Lower leg skin (tissue), 3 donors: Measurements from ENCODE around the gene CTNNA2.

Source experiments
- POLR2A ChIP-seq, 2 donors: fragments of 450-650 bp; IDR thresholded peaks; one replicate each; pipeline ENCODE4 v1.6.1; 2016 to 2017; ENCODE audit warnings: antibody characterized with exemption in 2 of 2, mild to moderate bottlenecking in 1 of 2, moderate library complexity in 1 of 2
- TF ChIP-seq, protein P1 (sequence below), 3 donors: fragments of 450-650 bp; IDR thresholded peaks; one replicate each; pipeline ENCODE4 v1.5.1; 2016; ENCODE audit warnings: antibody characterized with exemption in 3 of 3, mild to moderate bottlenecking in 3 of 3, moderate library complexity in 2 of 3

DNA sequence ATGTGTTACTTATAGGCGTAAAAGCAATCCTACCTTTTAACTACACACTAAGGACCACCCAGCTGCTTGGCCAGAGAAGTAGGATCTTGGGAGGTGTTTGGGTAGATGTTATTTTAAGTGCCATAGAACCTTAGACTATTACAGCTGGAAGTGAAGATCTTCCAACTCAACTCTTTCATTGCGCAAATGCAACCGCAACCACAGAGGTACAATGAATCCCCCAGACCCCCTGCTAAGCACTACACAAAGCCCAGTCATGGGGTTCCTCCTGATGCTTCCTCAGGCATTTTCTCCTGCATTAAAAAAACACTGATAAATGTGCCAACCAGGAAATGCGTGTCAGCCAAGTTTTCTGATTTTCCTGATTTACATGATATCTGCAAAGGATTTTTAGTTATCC lies 545.7 kb downstream of the CTNNA2 start:
- TF ChIP-seq, protein P1, sequence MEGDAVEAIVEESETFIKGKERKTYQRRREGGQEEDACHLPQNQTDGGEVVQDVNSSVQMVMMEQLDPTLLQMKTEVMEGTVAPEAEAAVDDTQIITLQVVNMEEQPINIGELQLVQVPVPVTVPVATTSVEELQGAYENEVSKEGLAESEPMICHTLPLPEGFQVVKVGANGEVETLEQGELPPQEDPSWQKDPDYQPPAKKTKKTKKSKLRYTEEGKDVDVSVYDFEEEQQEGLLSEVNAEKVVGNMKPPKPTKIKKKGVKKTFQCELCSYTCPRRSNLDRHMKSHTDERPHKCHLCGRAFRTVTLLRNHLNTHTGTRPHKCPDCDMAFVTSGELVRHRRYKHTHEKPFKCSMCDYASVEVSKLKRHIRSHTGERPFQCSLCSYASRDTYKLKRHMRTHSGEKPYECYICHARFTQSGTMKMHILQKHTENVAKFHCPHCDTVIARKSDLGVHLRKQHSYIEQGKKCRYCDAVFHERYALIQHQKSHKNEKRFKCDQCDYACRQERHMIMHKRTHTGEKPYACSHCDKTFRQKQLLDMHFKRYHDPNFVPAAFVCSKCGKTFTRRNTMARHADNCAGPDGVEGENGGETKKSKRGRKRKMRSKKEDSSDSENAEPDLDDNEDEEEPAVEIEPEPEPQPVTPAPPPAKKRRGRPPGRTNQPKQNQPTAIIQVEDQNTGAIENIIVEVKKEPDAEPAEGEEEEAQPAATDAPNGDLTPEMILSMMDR (IDR thresholded peaks at IDR 0.05), result no peak
- TF ChIP-seq POLR2A (IDR thresholded peaks at IDR 0.05), result no peak
